Measurements from ENCODE around the gene ZNF689. TPM values are rescaled to one million over a fixed set of nuclear protein-coding genes. Genes with fewer than 3 reads are reported as not detected.

ZNF689 gene
- total and polyA plus RNA-seq, 10 donors = 3.5 to 14.6 (median 9.6) TPM

DNA sequence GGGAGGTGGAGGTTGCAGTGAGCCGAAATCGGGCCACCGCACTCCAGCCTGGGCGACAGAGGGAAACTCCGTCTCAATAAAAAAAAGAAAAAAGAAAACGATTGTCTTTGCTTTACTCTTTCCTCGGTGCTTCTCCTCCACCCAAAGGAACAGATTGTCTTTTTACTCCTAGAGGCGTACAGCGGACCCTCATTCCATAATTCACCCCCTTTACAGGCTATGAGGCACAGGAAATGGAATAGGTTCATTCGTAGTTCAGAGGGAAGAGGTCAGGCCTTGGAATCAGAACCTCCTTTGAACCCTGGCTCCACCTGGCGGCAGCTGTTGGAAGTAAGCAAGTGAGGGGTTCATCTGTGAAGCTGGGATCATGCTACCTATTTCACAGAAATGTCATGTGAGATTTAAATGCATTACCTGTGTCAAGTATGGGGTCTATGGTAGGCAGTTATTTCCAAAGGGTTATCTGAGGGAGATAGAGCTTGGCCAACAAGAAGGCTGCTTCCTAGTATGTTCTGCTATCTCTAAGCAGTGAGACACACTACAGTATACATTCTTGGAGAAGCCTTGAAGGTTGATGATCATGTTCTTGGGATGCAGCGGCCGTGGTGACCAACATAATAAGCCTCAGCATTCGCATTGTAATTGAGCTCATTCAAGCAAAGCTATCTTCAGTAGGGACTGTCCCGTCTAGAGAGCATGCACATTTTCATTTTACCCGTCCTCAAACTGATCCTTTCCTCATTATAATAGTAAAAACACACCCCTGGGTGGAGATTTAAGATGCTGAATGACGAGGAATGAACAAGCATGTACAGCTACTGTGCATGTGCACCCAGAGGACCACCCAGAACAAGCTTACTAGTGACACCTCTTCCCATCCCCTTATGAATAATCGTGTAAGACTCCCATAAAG lies 18.7 kb upstream of the ZNF689 start:
- Histone ChIP-seq H3K27me3 (replicated peaks in 1 of 7) (no peaks in the 10 kb centered on the region), H3K4me3 (peak overlapping the region in 3 of 8 donors; percentile 11 to 49 (median 17)), H3K4me1 (peaks cover 0 to 20% (median 13%) of the 10 kb centered on the region in 6 donors), H3K36me3 (no peaks in the 10 kb centered on the region), H3K27ac (peak overlapping the region; percentile 21 to 75 (median 58)), H3K9me3 (no peaks in the 10 kb centered on the region)
- TF ChIP-seq POLR2AphosphoS5 (IDR thresholded peaks at IDR 0.05) (peak in 1 of 3 donors; percentile 73), POLR2A (IDR thresholded peaks at IDR 0.05) (no peak)
- TF ChIP-seq, protein P1, sequence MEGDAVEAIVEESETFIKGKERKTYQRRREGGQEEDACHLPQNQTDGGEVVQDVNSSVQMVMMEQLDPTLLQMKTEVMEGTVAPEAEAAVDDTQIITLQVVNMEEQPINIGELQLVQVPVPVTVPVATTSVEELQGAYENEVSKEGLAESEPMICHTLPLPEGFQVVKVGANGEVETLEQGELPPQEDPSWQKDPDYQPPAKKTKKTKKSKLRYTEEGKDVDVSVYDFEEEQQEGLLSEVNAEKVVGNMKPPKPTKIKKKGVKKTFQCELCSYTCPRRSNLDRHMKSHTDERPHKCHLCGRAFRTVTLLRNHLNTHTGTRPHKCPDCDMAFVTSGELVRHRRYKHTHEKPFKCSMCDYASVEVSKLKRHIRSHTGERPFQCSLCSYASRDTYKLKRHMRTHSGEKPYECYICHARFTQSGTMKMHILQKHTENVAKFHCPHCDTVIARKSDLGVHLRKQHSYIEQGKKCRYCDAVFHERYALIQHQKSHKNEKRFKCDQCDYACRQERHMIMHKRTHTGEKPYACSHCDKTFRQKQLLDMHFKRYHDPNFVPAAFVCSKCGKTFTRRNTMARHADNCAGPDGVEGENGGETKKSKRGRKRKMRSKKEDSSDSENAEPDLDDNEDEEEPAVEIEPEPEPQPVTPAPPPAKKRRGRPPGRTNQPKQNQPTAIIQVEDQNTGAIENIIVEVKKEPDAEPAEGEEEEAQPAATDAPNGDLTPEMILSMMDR (IDR thresholded peaks at IDR 0.05 in 8 of 11, conservative IDR thresholded peaks at IDR 0.05 in 3 of 11) = peak; percentile 81 to 94 (median 91)
- intact Hi-C loops (cut with DNase I; ENCODE audit: low total_unique reads) = no loop called here
- peak; percentile 94 for DNase-seq
- WGBS, 5 donors = 27 to 42% (median 33%) methylated on average over 15 to 18 of the region's 18 CpGs

DNA sequence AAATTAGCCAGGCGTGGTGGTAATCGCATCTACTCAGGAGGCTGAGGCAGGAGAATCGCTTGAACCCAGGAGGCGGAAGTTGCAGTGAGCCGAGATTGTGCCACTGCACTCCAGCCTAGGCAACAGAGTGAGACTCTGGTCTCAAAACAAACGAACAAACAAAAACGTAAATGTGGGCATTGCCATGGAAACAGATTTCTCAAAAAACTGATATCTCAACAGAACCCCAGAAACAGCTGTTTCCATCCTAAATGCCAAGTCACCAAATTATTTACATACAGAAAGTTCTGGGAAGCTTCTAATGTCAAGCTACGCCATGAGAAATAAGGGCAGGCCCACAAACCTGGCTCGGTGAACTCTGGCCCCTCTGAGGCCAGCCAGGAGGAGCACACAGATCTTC lies 16.0 kb upstream of the ZNF689 start:
- Histone ChIP-seq H3K27ac (no peak overlapping the region), H3K36me3 (no peaks in the 10 kb centered on the region), H3K4me3 (no peak overlapping the region), H3K9me3 (no peaks in the 10 kb centered on the region), H3K27me3 (replicated peaks in 1 of 7) (no peaks in the 10 kb centered on the region), H3K4me1 (peaks cover 0 to 13% (median 6%) of the 10 kb centered on the region in 6 donors)
- 76 to 93% (median 86%) methylated on average over 9 of the region's 9 CpGs for WGBS, 5 donors
- intact Hi-C loops (cut with DNase I; ENCODE audit: low total_unique reads) = no loop called here
- no peak for TF ChIP-seq POLR2A (IDR thresholded peaks at IDR 0.05)
- TF ChIP-seq POLR2AphosphoS5 (IDR thresholded peaks at IDR 0.05) = no peak
- TF ChIP-seq, protein P1 (IDR thresholded peaks at IDR 0.05 in 8 of 11, conservative IDR thresholded peaks at IDR 0.05 in 3 of 11) = no peak
- DNase-seq = peak; percentile 29

DNA sequence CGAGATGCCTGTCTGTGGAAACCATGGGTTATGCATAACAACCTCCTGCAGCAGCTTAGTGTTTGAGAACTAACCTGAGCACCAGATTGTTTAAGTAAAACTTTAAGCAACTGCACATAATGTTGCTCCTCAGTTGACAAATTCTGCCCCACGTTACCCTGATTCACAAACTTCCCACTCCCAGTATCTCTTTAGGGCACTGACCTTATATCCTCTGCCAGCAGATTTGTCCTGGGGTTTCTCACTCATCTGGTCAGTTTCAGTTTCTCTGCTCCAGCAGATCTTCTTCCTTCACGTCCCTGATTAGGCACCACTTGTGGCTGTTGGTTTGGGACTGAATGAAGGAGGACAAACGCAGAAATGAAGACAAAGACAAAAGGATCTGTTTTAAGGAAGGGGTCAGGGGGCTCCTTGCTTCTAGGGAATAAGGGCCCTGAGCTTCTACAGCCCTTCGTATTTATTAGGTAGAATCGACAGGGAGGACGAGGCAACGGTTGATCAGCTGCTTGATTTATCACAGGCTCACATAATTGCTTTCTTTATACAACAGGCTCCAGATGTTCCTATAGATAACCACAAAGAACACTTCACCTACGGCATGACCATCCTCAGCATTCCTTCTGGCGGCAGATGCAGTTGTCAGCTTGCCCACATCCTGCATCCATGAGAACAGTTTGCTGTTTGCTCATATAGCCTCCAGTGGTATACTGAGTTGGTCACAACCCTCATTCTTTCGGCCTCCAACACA lies 13.5 kb upstream of the ZNF689 start:
- intact Hi-C loops (cut with DNase I; ENCODE audit: low total_unique reads) = no loop called here
- H3K4me1 ChIP-seq = peaks cover 0 to 7% (median 4%) of the 10 kb centered on the region in 6 donors
- no peak overlapping the region for H3K27ac ChIP-seq
- WGBS, 5 donors = 77 to 85% (median 82%) methylated on average over 10 to 11 of the region's 11 CpGs
- no peaks in the 10 kb centered on the region for H3K9me3 ChIP-seq
- TF ChIP-seq POLR2A (IDR thresholded peaks at IDR 0.05) (no peak), POLR2AphosphoS5 (IDR thresholded peaks at IDR 0.05) (no peak)
- TF ChIP-seq, protein P1 (IDR thresholded peaks at IDR 0.05 in 8 of 11, conservative IDR thresholded peaks at IDR 0.05 in 3 of 11) = no peak
- no peak overlapping the region for H3K4me3 ChIP-seq
- peak; percentile 7 for DNase-seq
- H3K27me3 ChIP-seq (replicated peaks in 1 of 7) = no peaks in the 10 kb centered on the region
- no peaks in the 10 kb centered on the region for H3K36me3 ChIP-seq

All from spleen (tissue), 11 donors.